A549 (cell line): ENCODE results near the gene MCTP2. TPM values are rescaled to one million over a fixed set of nuclear protein-coding genes. Genes with fewer than 3 reads are reported as not detected.

ENCODE experiments used
- ATAC-seq, 2 experiments: fragments of 200-7000 bp in 1 of 2; fragments of >200 bp in 1 of 2; cut with Nextera tagmentation in 1 of 2; cut with Tn5 transposase in 1 of 2; 3 replicates each; pipeline versions ENCODE4 v1.8.0 to v1.9.1; 2018 to 2020; ENCODE audit warnings: mild to moderate bottlenecking in 1 of 2, moderate library complexity in 1 of 2
- CTCF ChIA-PET: fragments of 300-600 bp; sonication (Branson Sonifier 250); formaldehyde crosslinking; extraction: SDS; loops from one replicate; lab custom pipeline; 2021; ENCODE audit warnings: antibody characterized with exemption, inconsistent platforms; lab: Yijun Ruan, JAX
- POLR2A ChIA-PET: fragments of 350-600 bp; formaldehyde crosslinking; extraction: SDS; loops from one replicate; lab custom pipeline; 2021; ENCODE audit warnings: antibody characterized with exemption, inconsistent platforms; lab: Yijun Ruan, JAX
- DNase-seq, 2 experiments: peaks; one replicate each; pipeline versions ENCODE4 v3.0.0 to v3.0.0-alpha.2; 2011 to 2016; ENCODE audit warnings: low read depth in 1 of 2, low spot score in 1 of 2
- FAIRE-seq: peaks from 2 replicates; lab custom pipeline; 2011; peaks lifted over from hg19 to GRCh38; lab: Jason Lieb, UNC
- H3K27ac ChIP-seq, 2 experiments: fragments of >200 bp; sonication (Bioruptor Twin); formaldehyde crosslinking; 3 replicates each; pipeline ENCODE4 v1.5.1; 2016 to 2017
- H3K4me1 ChIP-seq: fragments of >200 bp; sonication (Bioruptor Twin); formaldehyde crosslinking; 3 replicates; pipeline ENCODE4 v1.6.1; 2016
- H3K4me2 ChIP-seq: fragments of >200 bp; sonication (Bioruptor Twin); formaldehyde crosslinking; 3 replicates; pipeline ENCODE4 v1.6.1; 2016
- H3K4me3 ChIP-seq: fragments of >200 bp; sonication (Bioruptor Twin); formaldehyde crosslinking; 3 replicates; pipeline ENCODE4 v1.5.1; 2016
- H3K9me3 ChIP-seq: fragments of >200 bp; sonication (Bioruptor Twin); formaldehyde crosslinking; 3 replicates; pipeline ENCODE4 v1.6.1; 2016
- ATOH8 ChIP-seq: fragments of 250-450 bp; sonication (Bioruptor Pico); IDR thresholded peaks from 2 replicates; pipeline ENCODE4 v1.5.0; 2020; ENCODE audit warnings: low read depth, mild to moderate bottlenecking, moderate library complexity
- CEBPB ChIP-seq, 2 experiments: fragments of >200 bp in 1 of 2; sonication (Bioruptor Twin) in 1 of 2; formaldehyde crosslinking in 1 of 2; IDR thresholded peaks; 2 replicates each; pipeline ENCODE4 v1.6.1; 2012 to 2016
- CHD2 ChIP-seq: fragments of 150-350 bp; IDR thresholded peaks from 2 replicates; pipeline ENCODE4 v1.6.1; 2014; ENCODE audit warnings: low read length; ENCODE audit not compliant: partially characterized antibody
- CHD4 ChIP-seq: fragments of 200-600 bp; sonication (generic); IDR thresholded peaks from 2 replicates; pipeline ENCODE4 v1.6.1; 2016; ENCODE audit warnings: antibody characterized with exemption, mild to moderate bottlenecking, borderline replicate concordance
- CTCF ChIP-seq: fragments of >200 bp; sonication (Bioruptor Twin); formaldehyde crosslinking; IDR thresholded peaks from 3 replicates; pipeline ENCODE4 v1.5.1; 2016
- EHF ChIP-seq: fragments of 250-450 bp; sonication (Bioruptor Pico); IDR thresholded peaks from 2 replicates; pipeline ENCODE4 v1.5.0; 2020; ENCODE audit warnings: mild to moderate bottlenecking
- ESRRA ChIP-seq: fragments of 150-350 bp; IDR thresholded peaks from 2 replicates; pipeline ENCODE4 v1.6.1; 2014; ENCODE audit warnings: mild to moderate bottlenecking, low read length, borderline replicate concordance
- FOSB ChIP-seq: fragments of 250-450 bp; sonication (Bioruptor Pico); IDR thresholded peaks from 2 replicates; pipeline ENCODE4 v1.5.0; 2020; ENCODE audit warnings: mild to moderate bottlenecking, moderate library complexity
- FOXS1 ChIP-seq: fragments of 250-450 bp; sonication (Bioruptor Pico); IDR thresholded peaks from 2 replicates; pipeline ENCODE4 v1.5.0; 2020; ENCODE audit warnings: mild to moderate bottlenecking, moderate library complexity
- HDAC2 ChIP-seq: fragments of 200-600 bp; sonication (generic); IDR thresholded peaks from 2 replicates; pipeline ENCODE4 v1.6.1; 2016
- HOXB13 ChIP-seq: fragments of 250-450 bp; sonication (Bioruptor Pico); IDR thresholded peaks from 2 replicates; pipeline ENCODE4 v1.5.0; 2020; ENCODE audit warnings: low read depth, mild to moderate bottlenecking, moderate library complexity
- KDM5A ChIP-seq: fragments of 200-600 bp; sonication (generic); IDR thresholded peaks from 2 replicates; pipeline ENCODE4 v1.6.1; 2016; ENCODE audit warnings: antibody characterized with exemption, mild to moderate bottlenecking
- MAZ ChIP-seq: fragments of 150-350 bp; IDR thresholded peaks from 2 replicates; pipeline ENCODE4 v1.6.1; 2014; ENCODE audit warnings: antibody characterized with exemption, low read depth, low read length, borderline replicate concordance
- MYC ChIP-seq: IDR thresholded peaks from 2 replicates; pipeline ENCODE4 v1.6.1; 2012; ENCODE audit warnings: mild to moderate bottlenecking, inconsistent platforms, low read length, improper control_type of control experiment, borderline replicate concordance
- RARB ChIP-seq: fragments of 250-450 bp; sonication (Bioruptor Pico); IDR thresholded peaks from 2 replicates; pipeline ENCODE4 v1.8.0; 2021; ENCODE audit warnings: mild to moderate bottlenecking, moderate library complexity
- RCOR1 ChIP-seq: fragments of 150-350 bp; IDR thresholded peaks from 2 replicates; pipeline ENCODE4 v1.6.1; 2014; ENCODE audit warnings: antibody characterized with exemption, low read length, low read depth
- RFX5 ChIP-seq: fragments of 450-650 bp; IDR thresholded peaks from 2 replicates; pipeline ENCODE4 v1.7.1; 2014; ENCODE audit warnings: antibody characterized with exemption, mild to moderate bottlenecking, moderate library complexity
- USF2 ChIP-seq: fragments of 450-650 bp; IDR thresholded peaks from 2 replicates; pipeline ENCODE4 v1.6.1; 2014; ENCODE audit warnings: antibody characterized with exemption
- ZNF302 ChIP-seq: fragments of 250-450 bp; sonication (Bioruptor Pico); IDR thresholded peaks from 2 replicates; pipeline ENCODE4 v1.9.0; 2021; ENCODE audit warnings: inconsistent platforms, mild to moderate bottlenecking, moderate library complexity
- WGBS: methylation state at CpG from one replicate; pipeline ENCODE4 v1.1.6; 2017; ENCODE audit errors: missing lambda C conversion rate; 5-methylcytosine and 5-hydroxymethylcytosine counted together
- polyA plus RNA-seq, 4 experiments: library from polyadenylated mRNA; depleted of rRNA in 3 of 4; stranded (reverse); fragments of >200 nt; fragmentation: RNase III in 1 of 4; extraction: RNeasy Plus Mini Kit Qiagen cat#74134 plus additional on column Dnase treatment in 1 of 4; gene quantifications; 2 replicates in 3 of 4; 3 replicates in 1 of 4; pipeline ENCODE4 v1.2.3, GENCODE V29; 2011 to 2017

Gene MCTP2
- polyA plus RNA-seq, 2 of the 4 experiments (the other 2 are of a cell fraction) = not detected

GRCh38 chr15:94387849-94388441 lies 156.6 kb downstream of the MCTP2 start:
- Histone ChIP-seq H3K4me3 (no peak overlapping the region), H3K4me2 (no peak overlapping the region), H3K9me3 (no peaks in the 10 kb centered on the region; the same call in 1 of the 3 replicates), H3K27ac (no peak overlapping the region), H3K4me1 (no peaks in the 10 kb centered on the region)
- TF ChIP-seq CTCF = no peak
- TF ChIP-seq MYC = no peak
- TF ChIP-seq FOSB (CRISPR knock-in tag) = no peak
- no peak for TF ChIP-seq MAZ
- POLR2A ChIA-PET = no interaction called here
- no peak for ATAC-seq
- CTCF ChIA-PET = interaction anchor here (1.1 kb wide), 1 partner anchor 11 kb away, joined by 4 read pairs; no protein-coding TSS in a partner anchor
- no peak for DNase-seq
- 2% methylated on average over 7 of the region's 7 CpGs for WGBS
- FAIRE-seq = no peak

- ATAC-seq = no peak
- no peak for FAIRE-seq
- no peak overlapping the region for H3K4me2 ChIP-seq
- no peak overlapping the region for H3K27ac ChIP-seq
- TF ChIP-seq CHD2 (no peak), ZNF302 (CRISPR knock-in tag) (no peak), ATOH8 (no peak), RFX5 (no peak), RCOR1 (no peak), HOXB13 (CRISPR knock-in tag) (no peak), CHD4 (no peak)
- TF ChIP-seq, all 56 proteins: peak for 0
- ChIA-PET POLR2A (no interaction called here), CTCF (no interaction called here)
- no peak overlapping the region for H3K4me3 ChIP-seq
- no peaks in the 10 kb centered on the region; the same call in 2 of the 3 replicates for H3K9me3 ChIP-seq
- no peak for DNase-seq
- WGBS = 12% methylated on average over 1 of the region's 1 CpG
- H3K4me1 ChIP-seq = no peaks in the 10 kb centered on the region
Observed at GRCh38 chr15:94395640-94396039, 164.3 kb downstream of the MCTP2 start.

GRCh38 chr15:94397337-94397736 lies 166.0 kb downstream of the MCTP2 start:
- no peaks in the 10 kb centered on the region for H3K4me1 ChIP-seq
- no peak for DNase-seq
- ATAC-seq = no peak
- POLR2A ChIA-PET = no interaction called here
- H3K4me2 ChIP-seq = no peak overlapping the region
- 17% methylated on average over 3 of the region's 3 CpGs for WGBS
- no peak for FAIRE-seq
- TF ChIP-seq HOXB13 (CRISPR knock-in tag) (no peak), CEBPB (IDR thresholded peaks at IDR 0.05) (no peak), MYC (no peak), EHF (CRISPR knock-in tag) (no peak), ESRRA (no peak), CHD4 (no peak), KDM5A (no peak), RARB (no peak)
- no peak overlapping the region for H3K4me3 ChIP-seq
- no peak overlapping the region for H3K27ac ChIP-seq
- H3K9me3 ChIP-seq = no peaks in the 10 kb centered on the region
- CTCF ChIA-PET = interaction anchor here (0.7 to 1.0 kb wide), 2 partner anchors 31 to 810 kb away, joined by 3 to 4 read pairs; no protein-coding TSS in a partner anchor

GRCh38 chr15:94398001-94398400 lies 166.6 kb downstream of the MCTP2 start:
- TF ChIP-seq RFX5 = no peak
- TF ChIP-seq HDAC2 = no peak
- no peak for TF ChIP-seq FOXS1 (CRISPR knock-in tag)
- no peak for TF ChIP-seq CHD2
- TF ChIP-seq MAZ = no peak
- no peak for TF ChIP-seq USF2
- Histone ChIP-seq H3K4me2 (no peak overlapping the region), H3K9me3 (no peaks in the 10 kb centered on the region), H3K27ac (no peak overlapping the region), H3K4me3 (no peak overlapping the region), H3K4me1 (no peaks in the 10 kb centered on the region)
- POLR2A ChIA-PET = no interaction called here
- FAIRE-seq (no peak), DNase-seq (no peak), ATAC-seq (no peak)
- CTCF ChIA-PET = interaction anchor here (1.0 kb wide), 1 partner anchor 31 kb away, joined by 4 read pairs; no protein-coding TSS in a partner anchor
